Measurements from ENCODE around the gene LINGO3. TPM values are rescaled to one million over a fixed set of nuclear protein-coding genes. Genes with fewer than 3 reads are reported as not detected.

Gene LINGO3
- total RNA-seq, 2 experiments from 2014 or later: 0.35 to 0.44 TPM

GRCh38 chr19:2303211-2303798 lies 4.6 kb downstream of the LINGO3 start:
- Mint-ChIP-seq H3K4me3 (no peak overlapping the region), H3K27ac (no peak overlapping the region), H3K9me3 (no peaks in the 10 kb centered on the region), H3K36me3 (ENCODE audit: low read depth) (no peaks in the 10 kb centered on the region), H3K4me1 (peaks cover 4% of the 10 kb centered on the region), H3K27me3 (peaks cover 48% of the 10 kb centered on the region)
- CTCF ChIA-PET: no interaction called here
- POLR2A ChIA-PET: no interaction called here
- DNase-seq: no peak

- Mint-ChIP-seq H3K4me1 (peaks cover 4% of the 10 kb centered on the region), H3K4me3 (no peak overlapping the region), H3K27ac (no peak overlapping the region), H3K36me3 (ENCODE audit: low read depth) (no peaks in the 10 kb centered on the region), H3K27me3 (peaks cover 46% of the 10 kb centered on the region), H3K9me3 (no peaks in the 10 kb centered on the region)
- ChIA-PET CTCF (interaction anchor here (0.6 to 1.0 kb wide), 3 partner anchors 9 to 147 kb away, joined by 3 to 4 read pairs (median 3); no protein-coding TSS in a partner anchor), POLR2A (interaction anchor here (0.6 kb wide), 1 partner anchor 43 kb away, joined by 4 read pairs; no protein-coding TSS in a partner anchor)
- DNase-seq: no peak
These were observed 5.4 kb downstream of the LINGO3 start for GRCh38 chr19:2302319-2303210.

GRCh38 chr19:2300533-2300932 lies 7.4 kb downstream of the LINGO3 start:
- Mint-ChIP-seq H3K27ac (no peak overlapping the region), H3K4me1 (peaks cover 4% of the 10 kb centered on the region), H3K4me3 (no peak overlapping the region), H3K36me3 (ENCODE audit: low read depth) (peaks cover 3% of the 10 kb centered on the region), H3K27me3 (peaks cover 31% of the 10 kb centered on the region), H3K9me3 (no peaks in the 10 kb centered on the region)
- DNase-seq: no peak
- POLR2A ChIA-PET: no interaction called here
- CTCF ChIA-PET: no interaction called here

- ChIA-PET CTCF (interaction anchor here (0.6 to 1.3 kb wide), 4 partner anchors 8 to 24 kb away, joined by 3 to 5 read pairs (median 4); no protein-coding TSS in a partner anchor), POLR2A (no interaction called here)
- H3K4me3 Mint-ChIP-seq: no peak overlapping the region
- peaks cover under 1% of the 10 kb centered on the region for H3K27me3 Mint-ChIP-seq
- H3K4me1 Mint-ChIP-seq: peaks cover 12% of the 10 kb centered on the region
- no peak overlapping the region for H3K27ac Mint-ChIP-seq
- peaks cover 22% of the 10 kb centered on the region for H3K36me3 Mint-ChIP-seq (ENCODE audit: low read depth)
- H3K9me3 Mint-ChIP-seq: no peaks in the 10 kb centered on the region
- DNase-seq: no peak
These were observed 11.8 kb downstream of the LINGO3 start for GRCh38 chr19:2296141-2296540.

GRCh38 chr19:2294687-2295335 lies 13.1 kb downstream of the LINGO3 start:
- peaks cover 29% of the 10 kb centered on the region for H3K36me3 Mint-ChIP-seq (ENCODE audit: low read depth)
- no peaks in the 10 kb centered on the region for H3K27me3 Mint-ChIP-seq
- POLR2A ChIA-PET: no interaction called here
- no peak overlapping the region for H3K4me3 Mint-ChIP-seq
- no peak overlapping the region for H3K27ac Mint-ChIP-seq
- CTCF ChIA-PET: interaction anchor here (0.6 to 0.8 kb wide), 2 partner anchors 10 to 376 kb away, joined by 3 read pairs; no protein-coding TSS in a partner anchor
- no peak for DNase-seq
- H3K4me1 Mint-ChIP-seq: peaks cover 19% of the 10 kb centered on the region
- no peaks in the 10 kb centered on the region for H3K9me3 Mint-ChIP-seq

- DNase-seq: no peak
- peaks cover 29% of the 10 kb centered on the region for H3K36me3 Mint-ChIP-seq (ENCODE audit: low read depth)
- H3K4me3 Mint-ChIP-seq: peak overlapping the region; percentile 77
- peaks cover 36% of the 10 kb centered on the region for H3K4me1 Mint-ChIP-seq
- no peaks in the 10 kb centered on the region for H3K27me3 Mint-ChIP-seq
- no peaks in the 10 kb centered on the region for H3K9me3 Mint-ChIP-seq
- H3K27ac Mint-ChIP-seq: no peak overlapping the region
- ChIA-PET POLR2A (no interaction called here), CTCF (interaction anchor here (0.5 to 1.2 kb wide), 3 partner anchors 56 to 944 kb away, joined by 3 to 4 read pairs (median 3); no protein-coding TSS in a partner anchor)
These were observed 16.7 kb downstream of the LINGO3 start for GRCh38 chr19:2291185-2291751.

- Mint-ChIP-seq H3K4me3 (peak overlapping the region; percentile 77), H3K27me3 (no peaks in the 10 kb centered on the region), H3K27ac (peak overlapping the region; percentile 87), H3K36me3 (ENCODE audit: low read depth) (peaks cover 26% of the 10 kb centered on the region), H3K9me3 (no peaks in the 10 kb centered on the region), H3K4me1 (peaks cover 36% of the 10 kb centered on the region)
- POLR2A ChIA-PET: no interaction called here
- DNase-seq: no peak
- CTCF ChIA-PET: interaction anchor here (1.2 kb wide), 1 partner anchor 55 kb away, joined by 3 read pairs; no protein-coding TSS in a partner anchor
These were observed 17.3 kb downstream of the LINGO3 start for GRCh38 chr19:2290441-2291184.

- peaks cover 36% of the 10 kb centered on the region for H3K4me1 Mint-ChIP-seq
- H3K27ac Mint-ChIP-seq: peak overlapping the region; percentile 98
- H3K36me3 Mint-ChIP-seq (ENCODE audit: low read depth): peaks cover 21% of the 10 kb centered on the region
- POLR2A ChIA-PET: interaction anchor here (0.6 to 1.2 kb wide), 2 partner anchors 16 to 1794 kb away, joined by 3 read pairs; no protein-coding TSS in a partner anchor
- no peaks in the 10 kb centered on the region for H3K9me3 Mint-ChIP-seq
- peak overlapping the region; percentile 84 for H3K4me3 Mint-ChIP-seq
- no peaks in the 10 kb centered on the region for H3K27me3 Mint-ChIP-seq
- DNase-seq: peak; percentile 81
- CTCF ChIA-PET: interaction anchor here (1.0 to 5.7 kb wide), 3 partner anchors 8 to 54 kb away, joined by 3 to 49 read pairs (median 4); partner anchors contain the start of gene PLEKHJ1
These were observed 18.1 kb downstream of the LINGO3 start for GRCh38 chr19:2289714-2290435.

GRCh38 chr19:2288818-2289713 lies 18.9 kb downstream of the LINGO3 start:
- Mint-ChIP-seq H3K9me3 (no peaks in the 10 kb centered on the region), H3K27ac (peak overlapping the region; percentile 98), H3K4me1 (peaks cover 33% of the 10 kb centered on the region), H3K4me3 (peak overlapping the region; percentile 84), H3K27me3 (no peaks in the 10 kb centered on the region), H3K36me3 (ENCODE audit: low read depth) (peaks cover 20% of the 10 kb centered on the region)
- ChIA-PET POLR2A (interaction anchor here (0.6 to 1.2 kb wide), 3 partner anchors 15 to 1793 kb away, joined by 3 read pairs; no protein-coding TSS in a partner anchor), CTCF (interaction anchor here (0.6 to 5.7 kb wide), 8 partner anchors 9 to 451 kb away, joined by 3 to 49 read pairs (median 4); partner anchors contain the start of gene PLEKHJ1)
- DNase-seq: no peak

- DNase-seq: no peak
- POLR2A ChIA-PET: interaction anchor here (0.6 to 1.2 kb wide), 2 partner anchors 14 to 100 kb away, joined by 3 read pairs; no protein-coding TSS in a partner anchor
- peaks cover 15% of the 10 kb centered on the region for H3K36me3 Mint-ChIP-seq (ENCODE audit: low read depth)
- H3K27me3 Mint-ChIP-seq: no peaks in the 10 kb centered on the region
- H3K4me3 Mint-ChIP-seq: peak overlapping the region; percentile 84
- CTCF ChIA-PET: interaction anchor here (0.6 to 5.7 kb wide), 6 partner anchors 8 to 190 kb away, joined by 3 to 49 read pairs (median 4); no protein-coding TSS in a partner anchor
- H3K9me3 Mint-ChIP-seq: no peaks in the 10 kb centered on the region
- H3K27ac Mint-ChIP-seq: peak overlapping the region; percentile 98
- peaks cover 29% of the 10 kb centered on the region for H3K4me1 Mint-ChIP-seq
These were observed 19.6 kb downstream of the LINGO3 start for GRCh38 chr19:2288338-2288817.
